ENCODE data around the gene SCN10A. TPM values are rescaled to one million over a fixed set of nuclear protein-coding genes. Genes with fewer than 3 reads are reported as not detected.

The SCN10A gene
- total and polyA plus RNA-seq, 7 donors, result not detected

DNA sequence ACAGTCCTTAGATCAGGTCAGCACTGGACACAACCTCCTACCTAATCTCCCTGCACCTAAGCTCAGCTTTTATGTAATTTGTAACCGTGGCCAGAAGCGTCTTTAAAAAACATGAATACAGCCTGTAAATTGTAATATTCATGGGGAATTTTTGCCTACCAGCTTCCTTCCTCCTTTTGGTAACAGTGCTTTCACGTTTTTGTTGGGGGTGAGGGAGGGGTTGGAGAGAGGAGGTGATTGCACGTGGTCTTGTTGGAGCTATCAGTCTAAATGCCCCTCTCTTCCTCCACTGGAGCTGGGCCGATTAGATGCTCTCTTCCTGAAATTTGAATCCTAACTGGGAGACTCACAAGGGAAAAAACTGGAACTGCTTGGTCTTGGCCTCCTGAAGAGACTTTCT, 131.5 kb downstream of the SCN10A start:
- Histone ChIP-seq H3K36me3 (ENCODE audit: insufficient read depth in 1 of 2, low read depth in 1 of 2) (no peaks in the 10 kb centered on the region), H3K27ac (no peak overlapping the region), H3K4me1 (no peaks in the 10 kb centered on the region), H3K9me3 (no peaks in the 10 kb centered on the region), H3K27me3 (ENCODE audit: insufficient read depth in 3 of 3, low read length in 2 of 3) (no peaks in the 10 kb centered on the region), H3K4me3 (no peak overlapping the region)
- ATAC-seq (no peak), DNase-seq (no peak)
- TF ChIP-seq, protein P1, sequence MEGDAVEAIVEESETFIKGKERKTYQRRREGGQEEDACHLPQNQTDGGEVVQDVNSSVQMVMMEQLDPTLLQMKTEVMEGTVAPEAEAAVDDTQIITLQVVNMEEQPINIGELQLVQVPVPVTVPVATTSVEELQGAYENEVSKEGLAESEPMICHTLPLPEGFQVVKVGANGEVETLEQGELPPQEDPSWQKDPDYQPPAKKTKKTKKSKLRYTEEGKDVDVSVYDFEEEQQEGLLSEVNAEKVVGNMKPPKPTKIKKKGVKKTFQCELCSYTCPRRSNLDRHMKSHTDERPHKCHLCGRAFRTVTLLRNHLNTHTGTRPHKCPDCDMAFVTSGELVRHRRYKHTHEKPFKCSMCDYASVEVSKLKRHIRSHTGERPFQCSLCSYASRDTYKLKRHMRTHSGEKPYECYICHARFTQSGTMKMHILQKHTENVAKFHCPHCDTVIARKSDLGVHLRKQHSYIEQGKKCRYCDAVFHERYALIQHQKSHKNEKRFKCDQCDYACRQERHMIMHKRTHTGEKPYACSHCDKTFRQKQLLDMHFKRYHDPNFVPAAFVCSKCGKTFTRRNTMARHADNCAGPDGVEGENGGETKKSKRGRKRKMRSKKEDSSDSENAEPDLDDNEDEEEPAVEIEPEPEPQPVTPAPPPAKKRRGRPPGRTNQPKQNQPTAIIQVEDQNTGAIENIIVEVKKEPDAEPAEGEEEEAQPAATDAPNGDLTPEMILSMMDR (IDR thresholded peaks at IDR 0.05), result no peak
- WGBS, 3 donors, result 32 to 39% (median 37%) methylated on average over 5 of the region's 5 CpGs
- intact Hi-C loops (cut with DNase I), result no loop called here

DNA sequence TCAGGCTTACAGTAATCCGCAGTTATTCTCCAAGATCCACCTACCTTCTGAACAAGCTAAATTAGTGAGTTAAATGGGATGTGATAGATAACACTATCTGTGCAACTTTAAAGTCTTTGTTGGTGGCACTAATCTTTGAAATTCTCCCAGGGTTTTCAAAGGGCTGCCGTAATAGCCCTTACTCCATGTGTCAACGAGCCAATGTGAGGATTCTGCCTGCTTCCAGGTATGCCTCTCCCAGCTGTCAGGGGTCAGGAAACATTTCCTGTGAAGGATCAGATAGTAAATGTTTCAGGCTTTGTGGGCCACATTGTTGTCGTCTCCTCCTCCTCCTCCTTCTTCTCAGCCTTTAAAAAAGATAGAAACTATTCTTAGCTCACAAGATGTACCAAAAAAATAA, 146.3 kb downstream of the SCN10A start:
- TF ChIP-seq, protein P1 (IDR thresholded peaks at IDR 0.05), result no peak
- H3K4me3 ChIP-seq, result no peak overlapping the region
- no peaks in the 10 kb centered on the region for H3K27me3 ChIP-seq (ENCODE audit: insufficient read depth in 3 of 3, low read length in 2 of 3)
- intact Hi-C loops (cut with DNase I), result no loop called here
- H3K27ac ChIP-seq, result no peak overlapping the region
- 27 to 31% (median 28%) methylated on average over 4 of the region's 4 CpGs for WGBS, 3 donors
- ATAC-seq (no peak), DNase-seq (no peak)
- H3K36me3 ChIP-seq (ENCODE audit: insufficient read depth in 1 of 2, low read depth in 1 of 2), result no peaks in the 10 kb centered on the region
- no peaks in the 10 kb centered on the region for H3K9me3 ChIP-seq
- no peaks in the 10 kb centered on the region for H3K4me1 ChIP-seq

DNA sequence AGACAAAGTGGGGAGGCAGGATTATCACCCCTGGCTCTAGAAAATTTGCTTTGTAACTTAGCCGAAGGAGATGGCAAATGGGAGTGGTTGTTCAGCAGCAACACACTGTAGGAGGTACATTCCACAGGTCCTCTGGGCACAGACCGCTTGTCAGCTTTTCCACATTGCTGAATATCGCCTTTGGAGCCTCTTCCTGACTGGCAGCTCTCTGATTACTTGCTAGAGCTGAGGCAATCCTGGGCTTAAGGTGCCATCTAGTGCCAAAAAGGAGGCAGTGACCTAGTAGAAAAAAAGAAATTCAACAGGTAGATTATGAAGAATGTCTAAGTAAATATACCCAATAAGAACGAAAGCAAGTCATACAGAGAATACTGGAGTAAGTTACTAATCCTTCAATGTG, 153.5 kb downstream of the SCN10A start:
- Histone ChIP-seq H3K4me1 (no peaks in the 10 kb centered on the region), H3K36me3 (ENCODE audit: insufficient read depth in 1 of 2, low read depth in 1 of 2) (no peaks in the 10 kb centered on the region), H3K9me3 (no peaks in the 10 kb centered on the region), H3K27ac (no peak overlapping the region), H3K4me3 (no peak overlapping the region), H3K27me3 (ENCODE audit: insufficient read depth in 3 of 3, low read length in 2 of 3) (peaks cover 0 to 31% (median 9%) of the 10 kb centered on the region in 3 donors)
- TF ChIP-seq, protein P1 (IDR thresholded peaks at IDR 0.05), result no peak
- intact Hi-C loops (cut with DNase I), result no loop called here
- 30 to 48% (median 40%) methylated on average over 4 of the region's 4 CpGs for WGBS, 3 donors
- DNase-seq (no peak), ATAC-seq (no peak)

DNA sequence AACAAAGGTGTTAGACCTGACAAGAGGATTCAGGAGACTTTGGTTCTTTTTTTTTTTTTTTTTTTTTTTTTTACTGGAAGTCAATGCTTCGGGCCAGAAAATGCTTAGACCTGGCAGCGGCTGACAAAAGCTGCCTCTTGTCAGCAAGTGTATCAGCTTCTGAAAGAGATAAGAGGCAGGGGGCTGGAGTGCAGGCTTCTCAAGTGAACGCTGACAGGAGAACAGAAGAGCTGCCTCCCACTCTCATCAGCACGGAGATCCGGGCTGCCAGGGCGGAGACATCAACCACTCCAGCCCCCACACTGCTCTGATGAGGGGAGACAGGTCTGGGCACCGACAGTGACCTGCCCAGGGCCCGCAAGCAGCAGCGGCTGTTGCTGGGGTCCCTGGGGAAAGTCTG, 157.2 kb downstream of the SCN10A start:
- no peak overlapping the region for H3K27ac ChIP-seq
- DNase-seq, result no peak
- H3K27me3 ChIP-seq (ENCODE audit: insufficient read depth in 3 of 3, low read length in 2 of 3), result peaks cover 0 to 45% (median 12%) of the 10 kb centered on the region in 3 donors
- no peak for ATAC-seq
- no peak overlapping the region for H3K4me3 ChIP-seq
- WGBS, 3 donors, result 14 to 26% (median 18%) methylated on average over 9 of the region's 9 CpGs
- H3K4me1 ChIP-seq, result no peaks in the 10 kb centered on the region
- TF ChIP-seq, protein P1 (IDR thresholded peaks at IDR 0.05), result no peak
- H3K36me3 ChIP-seq (ENCODE audit: insufficient read depth in 1 of 2, low read depth in 1 of 2), result no peaks in the 10 kb centered on the region
- intact Hi-C loops (cut with DNase I), result no loop called here
- no peaks in the 10 kb centered on the region for H3K9me3 ChIP-seq

DNA sequence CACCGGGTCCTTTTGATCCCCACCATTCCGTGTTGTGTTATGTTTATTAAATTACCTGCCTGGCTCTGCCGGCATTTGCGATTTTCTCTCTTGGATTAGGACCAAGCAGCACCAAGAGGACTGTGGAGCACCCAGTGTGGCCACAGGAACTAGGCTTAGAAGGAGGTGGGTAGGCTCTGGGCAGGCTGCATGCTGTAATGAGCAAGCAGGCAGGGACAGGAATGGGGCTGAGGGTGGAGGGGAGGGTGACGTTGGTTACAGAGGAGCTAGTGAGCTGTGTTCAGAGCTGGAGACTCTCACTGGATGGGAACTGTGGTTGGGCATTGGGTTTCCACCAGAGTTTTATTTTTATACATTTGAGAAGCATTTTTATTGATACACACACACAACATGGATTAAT, 158.6 kb downstream of the SCN10A start:
- Histone ChIP-seq H3K36me3 (ENCODE audit: insufficient read depth in 1 of 2, low read depth in 1 of 2) (no peaks in the 10 kb centered on the region), H3K27me3 (ENCODE audit: insufficient read depth in 3 of 3, low read length in 2 of 3) (peaks cover 0 to 59% (median 12%) of the 10 kb centered on the region in 3 donors), H3K4me1 (no peaks in the 10 kb centered on the region), H3K27ac (no peak overlapping the region), H3K9me3 (no peaks in the 10 kb centered on the region), H3K4me3 (no peak overlapping the region)
- TF ChIP-seq, protein P1 (IDR thresholded peaks at IDR 0.05), result no peak
- 51 to 61% (median 57%) methylated on average over 5 of the region's 5 CpGs for WGBS, 3 donors
- ATAC-seq (no peak), DNase-seq (no peak)
- intact Hi-C loops (cut with DNase I), result no loop called here
